Stomach (tissue), 4 donors: ENCODE data around the gene SUN1.

Experiments used
- POLR2A ChIP-seq, 4 donors: fragments of 450-650 bp; IDR thresholded peaks; one replicate each; pipeline ENCODE4 v1.6.1; 2016; ENCODE audit warnings: antibody characterized with exemption in 4 of 4, control low read depth in 2 of 4, mild to moderate bottlenecking in 1 of 4, moderate library complexity in 1 of 4
- POLR2AphosphoS5 ChIP-seq, 3 donors: sonication (generic); formaldehyde crosslinking; IDR thresholded peaks; one replicate each; pipeline ENCODE4 v1.6.1; 2016; ENCODE audit warnings: antibody characterized with exemption in 3 of 3
- TF ChIP-seq, protein P1 (sequence below), 7 experiments: fragments of 450-650 bp in 4 of 7; fragments of 200-600 bp in 3 of 7; sonication (generic) in 3 of 7; IDR thresholded peaks; one replicate each; pipeline ENCODE4 v1.5.1; 2016 to 2019; ENCODE audit warnings: antibody characterized with exemption in 7 of 7, control low read depth in 2 of 7, mild to moderate bottlenecking in 1 of 7

DNA sequence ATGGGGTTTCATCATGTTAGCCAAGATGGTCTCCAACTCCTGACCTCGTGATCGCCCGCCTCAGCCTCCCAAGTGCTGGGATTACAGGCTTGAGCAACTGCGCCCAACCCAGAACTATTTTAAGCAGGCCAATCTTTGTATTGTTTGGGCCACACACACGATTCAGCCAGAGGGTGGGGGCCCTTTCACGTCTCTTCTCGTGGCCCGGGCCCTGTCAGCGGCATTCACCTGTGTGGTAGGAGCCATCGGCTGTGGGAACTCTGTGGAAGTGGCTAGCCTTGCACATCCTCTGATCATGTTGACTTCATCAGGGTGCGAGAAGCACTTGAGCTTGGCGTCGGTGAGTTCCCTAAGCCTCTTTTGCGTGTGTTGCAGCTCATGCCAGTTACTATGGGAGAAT lies 16.9 kb downstream of the SUN1 start:
- TF ChIP-seq, protein P1, sequence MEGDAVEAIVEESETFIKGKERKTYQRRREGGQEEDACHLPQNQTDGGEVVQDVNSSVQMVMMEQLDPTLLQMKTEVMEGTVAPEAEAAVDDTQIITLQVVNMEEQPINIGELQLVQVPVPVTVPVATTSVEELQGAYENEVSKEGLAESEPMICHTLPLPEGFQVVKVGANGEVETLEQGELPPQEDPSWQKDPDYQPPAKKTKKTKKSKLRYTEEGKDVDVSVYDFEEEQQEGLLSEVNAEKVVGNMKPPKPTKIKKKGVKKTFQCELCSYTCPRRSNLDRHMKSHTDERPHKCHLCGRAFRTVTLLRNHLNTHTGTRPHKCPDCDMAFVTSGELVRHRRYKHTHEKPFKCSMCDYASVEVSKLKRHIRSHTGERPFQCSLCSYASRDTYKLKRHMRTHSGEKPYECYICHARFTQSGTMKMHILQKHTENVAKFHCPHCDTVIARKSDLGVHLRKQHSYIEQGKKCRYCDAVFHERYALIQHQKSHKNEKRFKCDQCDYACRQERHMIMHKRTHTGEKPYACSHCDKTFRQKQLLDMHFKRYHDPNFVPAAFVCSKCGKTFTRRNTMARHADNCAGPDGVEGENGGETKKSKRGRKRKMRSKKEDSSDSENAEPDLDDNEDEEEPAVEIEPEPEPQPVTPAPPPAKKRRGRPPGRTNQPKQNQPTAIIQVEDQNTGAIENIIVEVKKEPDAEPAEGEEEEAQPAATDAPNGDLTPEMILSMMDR (IDR thresholded peaks at IDR 0.05), result no peak
- TF ChIP-seq POLR2AphosphoS5 (IDR thresholded peaks at IDR 0.05), result no peak
- no peak for TF ChIP-seq POLR2A (IDR thresholded peaks at IDR 0.05)
